OCI-LY1 (cell line): ENCODE measurements around the gene CARF.
"Not testable (repeated sequence)": the region's sequence is repeated elsewhere in the genome, so short reads cannot be mapped to it uniquely, and the experiment has no call there.

ENCODE experiments used
- H2AFZ ChIP-seq: fragments of 200-600 bp; sonication (generic), shearing (Covaris generic); 2 replicates; pipeline ENCODE4 v1.6.0; 2014; ENCODE audit warnings: antibody characterized with exemption, mild to moderate bottlenecking, low read length
- H3F3A ChIP-seq: fragments of 200-600 bp; sonication (generic), shearing (Covaris generic); 2 replicates; pipeline ENCODE4 v1.6.0; 2014; ENCODE audit warnings: mild to moderate bottlenecking, antibody characterized with exemption, low read length, moderate library complexity; ENCODE audit not compliant: insufficient read depth
- H3K27ac ChIP-seq: fragments of 200-600 bp; sonication (generic); 2 replicates; pipeline ENCODE4 v1.5.1; 2014; ENCODE audit warnings: low read length, mixed run types, mild to moderate bottlenecking, low read depth; ENCODE audit not compliant: poor library complexity, severe bottlenecking
- H3K27me3 ChIP-seq: fragments of 200-600 bp; sonication (generic); 2 replicates; pipeline ENCODE4 v1.6.0; 2014; ENCODE audit warnings: antibody characterized with exemption, mild to moderate bottlenecking, low read length, moderate library complexity; ENCODE audit not compliant: insufficient read depth
- H3K36me3 ChIP-seq: fragments of 200-600 bp; sonication (generic); 2 replicates; pipeline ENCODE4 v1.6.1; 2014; ENCODE audit warnings: mild to moderate bottlenecking, antibody characterized with exemption, low read length, moderate library complexity, mixed read lengths; ENCODE audit not compliant: insufficient read depth
- H3K4me1 ChIP-seq: fragments of 200-600 bp; sonication (generic); 2 replicates; pipeline ENCODE4 v1.5.1; 2014; ENCODE audit warnings: mild to moderate bottlenecking, low read length, moderate library complexity; ENCODE audit not compliant: insufficient read depth, severe bottlenecking
- H3K4me2 ChIP-seq: fragments of 200-600 bp; sonication (generic), shearing (Covaris generic); 2 replicates; pipeline ENCODE4 v1.6.1; 2014; ENCODE audit warnings: low read length
- H3K4me3 ChIP-seq: fragments of 200-600 bp; sonication (generic); 2 replicates; pipeline ENCODE4 v1.5.1; 2014; ENCODE audit warnings: low read length, low read depth, mild to moderate bottlenecking, mixed read lengths; ENCODE audit not compliant: poor library complexity, severe bottlenecking
- H3K79me2 ChIP-seq: fragments of 200-600 bp; shearing (Covaris generic); 2 replicates; pipeline ENCODE4 v1.6.1; 2016; ENCODE audit warnings: mixed run types, low read length, mixed read lengths; ENCODE audit not compliant: insufficient read depth
- H3K9ac ChIP-seq: fragments of 200-600 bp; sonication (generic), shearing (Covaris generic); 2 replicates; pipeline ENCODE4 v1.6.1; 2014; ENCODE audit warnings: mild to moderate bottlenecking, low read length, mixed read lengths
- H3K9me2 ChIP-seq: fragments of 200-600 bp; sonication (generic), shearing (Covaris generic); 2 replicates; pipeline ENCODE4 v1.6.1; 2014; ENCODE audit warnings: low read depth, mild to moderate bottlenecking, low read length, mixed read lengths
- H3K9me3 ChIP-seq: fragments of 200-600 bp; shearing (Covaris generic); 2 replicates; pipeline ENCODE4 v1.6.1; 2014; ENCODE audit warnings: low read length, mixed read lengths
- H4K20me1 ChIP-seq: fragments of 200-600 bp; sonication (generic), shearing (Covaris generic); 2 replicates; pipeline ENCODE4 v1.6.0; 2016; ENCODE audit warnings: mild to moderate bottlenecking, low read length; ENCODE audit not compliant: insufficient read depth
- EZH2 ChIP-seq: fragments of 200-600 bp; sonication (generic), shearing (Covaris generic); IDR thresholded peaks from 2 replicates; pipeline ENCODE4 v1.8.0; 2017; ENCODE audit warnings: borderline replicate concordance, mixed run types, mild to moderate bottlenecking, antibody characterized with exemption, low read length, moderate library complexity, mixed read lengths
- TF ChIP-seq, protein P1 (sequence below): fragments of 200-600 bp; sonication (generic), shearing (Covaris generic); IDR thresholded peaks from 2 replicates; pipeline ENCODE4 v1.5.1; 2017; ENCODE audit warnings: mild to moderate bottlenecking, antibody characterized with exemption, low read length, moderate library complexity, mixed read lengths

CARF gene

GRCh38 chr2:202883987-202884675, 27.9 kb upstream of the CARF start:
- no peaks in the 10 kb centered on the region for H3K27me3 ChIP-seq
- H3K36me3 ChIP-seq, result peaks cover 77% of the 10 kb centered on the region
- no peak for TF ChIP-seq EZH2
- TF ChIP-seq, protein P1, sequence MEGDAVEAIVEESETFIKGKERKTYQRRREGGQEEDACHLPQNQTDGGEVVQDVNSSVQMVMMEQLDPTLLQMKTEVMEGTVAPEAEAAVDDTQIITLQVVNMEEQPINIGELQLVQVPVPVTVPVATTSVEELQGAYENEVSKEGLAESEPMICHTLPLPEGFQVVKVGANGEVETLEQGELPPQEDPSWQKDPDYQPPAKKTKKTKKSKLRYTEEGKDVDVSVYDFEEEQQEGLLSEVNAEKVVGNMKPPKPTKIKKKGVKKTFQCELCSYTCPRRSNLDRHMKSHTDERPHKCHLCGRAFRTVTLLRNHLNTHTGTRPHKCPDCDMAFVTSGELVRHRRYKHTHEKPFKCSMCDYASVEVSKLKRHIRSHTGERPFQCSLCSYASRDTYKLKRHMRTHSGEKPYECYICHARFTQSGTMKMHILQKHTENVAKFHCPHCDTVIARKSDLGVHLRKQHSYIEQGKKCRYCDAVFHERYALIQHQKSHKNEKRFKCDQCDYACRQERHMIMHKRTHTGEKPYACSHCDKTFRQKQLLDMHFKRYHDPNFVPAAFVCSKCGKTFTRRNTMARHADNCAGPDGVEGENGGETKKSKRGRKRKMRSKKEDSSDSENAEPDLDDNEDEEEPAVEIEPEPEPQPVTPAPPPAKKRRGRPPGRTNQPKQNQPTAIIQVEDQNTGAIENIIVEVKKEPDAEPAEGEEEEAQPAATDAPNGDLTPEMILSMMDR, result no peak

GRCh38 chr2:202885190-202885589, 26.9 kb upstream of the CARF start:
- H3K9me2 ChIP-seq, result no peaks in the 10 kb centered on the region
- H2AFZ ChIP-seq, result no peak overlapping the region
- no peak overlapping the region for H3K4me3 ChIP-seq
- H3K36me3 ChIP-seq, result peaks cover 78% of the 10 kb centered on the region
- H3K9me3 ChIP-seq, result no peaks in the 10 kb centered on the region
- no peaks in the 10 kb centered on the region for H3K4me1 ChIP-seq
- H3K9ac ChIP-seq, result no peak overlapping the region
- no peaks in the 10 kb centered on the region for H3K79me2 ChIP-seq
- H3F3A ChIP-seq, result no peaks in the 10 kb centered on the region
- no peak overlapping the region for H3K4me2 ChIP-seq
- no peaks in the 10 kb centered on the region for H3K27me3 ChIP-seq
- TF ChIP-seq, protein P1, result no peak
- TF ChIP-seq EZH2, result no peak
- no peaks in the 10 kb centered on the region for H4K20me1 ChIP-seq
- H3K27ac ChIP-seq, result no peak overlapping the region

More at GRCh38 chr2:202883987-202884675, 27.9 kb upstream of the CARF start:
- H2AFZ ChIP-seq, result no peak overlapping the region
- no peaks in the 10 kb centered on the region for H3K9me2 ChIP-seq
- no peak overlapping the region for H3K4me3 ChIP-seq
- H3K4me2 ChIP-seq, result no peak overlapping the region
- no peak overlapping the region for H3K9ac ChIP-seq
- H3F3A ChIP-seq, result no peaks in the 10 kb centered on the region
- no peaks in the 10 kb centered on the region for H4K20me1 ChIP-seq
- no peak overlapping the region for H3K27ac ChIP-seq
- H3K79me2 ChIP-seq, result no peaks in the 10 kb centered on the region
- no peaks in the 10 kb centered on the region for H3K9me3 ChIP-seq
- no peaks in the 10 kb centered on the region for H3K4me1 ChIP-seq

- H2AFZ ChIP-seq, H3K4me3 ChIP-seq, H3K4me2 ChIP-seq, H3K27ac ChIP-seq, H3K9me2 ChIP-seq, H3K27me3 ChIP-seq, H3K9ac ChIP-seq, H3F3A ChIP-seq, H4K20me1 ChIP-seq, H3K9me3 ChIP-seq: not testable (repeated sequence)
- Histone ChIP-seq H3K79me2 (peaks cover 36% of the 10 kb centered on the region), H3K36me3 (peaks cover 51% of the 10 kb centered on the region), H3K4me1 (peaks cover 26% of the 10 kb centered on the region)
Observed at GRCh38 chr2:202905507-202905906, 6.6 kb upstream of the CARF start.

GRCh38 chr2:202908186-202908585, 3.9 kb upstream of the CARF start:
- Histone ChIP-seq H3K4me3 (no peak overlapping the region), H3K4me2 (no peak overlapping the region), H3K9ac (no peak overlapping the region), H3K27ac (no peak overlapping the region), H3K27me3 (no peaks in the 10 kb centered on the region), H4K20me1 (no peaks in the 10 kb centered on the region), H3K36me3 (peaks cover 38% of the 10 kb centered on the region), H3K4me1 (peaks cover 32% of the 10 kb centered on the region), H3K9me3 (0 out of 2 replicates have a peak, but pooled peaks cover 3% of the 10 kb centered on the region), H3K9me2 (no peaks in the 10 kb centered on the region), H2AFZ (no peak overlapping the region), H3K79me2 (peaks cover 45% of the 10 kb centered on the region), H3F3A (no peaks in the 10 kb centered on the region)
- TF ChIP-seq, protein P1, result no peak
- no peak for TF ChIP-seq EZH2
